Stomach (tissue), 9 donors: ENCODE data around the gene DDT. TPM values are rescaled to one million over a fixed set of nuclear protein-coding genes. Genes with fewer than 3 reads are reported as not detected.

ENCODE experiments used
- DNase-seq, 2 donors: peaks; one replicate each; pipeline versions ENCODE4 v3.0.0 to v3.0.0-alpha.2; 2013 to 2019
- H3K27ac ChIP-seq, 5 donors: fragments of 200-600 bp in 4 of 5; sonication (generic) in 4 of 5; one replicate each; pipeline ENCODE4 v1.5.1; 2013 to 2019; ENCODE audit warnings: mild to moderate bottlenecking in 1 of 5, moderate library complexity in 1 of 5
- H3K27me3 ChIP-seq, 3 donors: fragments of 200-600 bp; sonication (generic); one replicate each; pipeline ENCODE4 v1.5.1; 2017 to 2019; ENCODE audit warnings: mixed run types in 1 of 3
- H3K36me3 ChIP-seq, 4 donors: fragments of 200-600 bp; sonication (generic); 1 replicate in 3 of 4; 2 replicates in 1 of 4; pipeline ENCODE4 v1.5.1; 2016 to 2019
- H3K4me1 ChIP-seq, 4 donors: fragments of 200-600 bp; sonication (generic); one replicate each; pipeline ENCODE4 v1.5.1; 2016 to 2019
- H3K4me3 ChIP-seq, 4 donors: fragments of 200-600 bp; sonication (generic) in 3 of 4; one replicate each; pipeline ENCODE4 v1.5.1; 2016 to 2019; ENCODE audit warnings: mild to moderate bottlenecking in 1 of 4
- H3K9me3 ChIP-seq, 4 donors: fragments of 200-600 bp; sonication (generic); one replicate each; pipeline ENCODE4 v1.5.1; 2016 to 2019
- CTCF ChIP-seq, 7 experiments: fragments of 450-650 bp in 4 of 7; fragments of 200-600 bp in 3 of 7; sonication (generic) in 3 of 7; IDR thresholded peaks; one replicate each; pipeline ENCODE4 v1.5.1; 2016 to 2019; ENCODE audit warnings: antibody characterized with exemption in 7 of 7, control low read depth in 2 of 7, mild to moderate bottlenecking in 1 of 7
- EP300 ChIP-seq: sonication (generic); formaldehyde crosslinking; IDR thresholded peaks from one replicate; pipeline ENCODE4 v1.6.1; 2017; ENCODE audit warnings: antibody characterized with exemption
- POLR2A ChIP-seq, 4 donors: fragments of 450-650 bp; IDR thresholded peaks; one replicate each; pipeline ENCODE4 v1.6.1; 2016; ENCODE audit warnings: antibody characterized with exemption in 4 of 4, control low read depth in 2 of 4, mild to moderate bottlenecking in 1 of 4, moderate library complexity in 1 of 4
- POLR2AphosphoS5 ChIP-seq, 3 donors: sonication (generic); formaldehyde crosslinking; IDR thresholded peaks; one replicate each; pipeline ENCODE4 v1.6.1; 2016; ENCODE audit warnings: antibody characterized with exemption in 3 of 3
- WGBS, 5 donors: extraction: QIAGEN DNeasy Blood & Tissue Kit in 3 of 5; methylation state at CpG; one replicate each; pipeline versions ENCODE4 v1.1.5 to v1.1.7; 2013 to 2018; 5-methylcytosine and 5-hydroxymethylcytosine counted together
- intact Hi-C: fragments of 100-400 bp; cut with DNase I; formaldehyde crosslinking; loops from one replicate; pipeline ENCODE4 v1.15.1; 2023; ENCODE audit warnings: low total_unique reads
- polyA plus RNA-seq, 3 donors: library from polyadenylated mRNA; stranded (reverse); fragments of 200-250 nt; gene quantifications; one replicate each; pipeline ENCODE4 v1.2.3, GENCODE V29; 2013
- total RNA-seq, 5 donors: library from RNA; depleted of rRNA; stranded (reverse); fragments of >200 nt; gene quantifications; one replicate each; pipeline versions ENCODE4 v1.1.0 to v1.2.3, GENCODE V29; 2014 to 2016
- donor health status: healthy with polysubstance abuse.
- donor health status: Bipolar disorder and iron deficiency.
- donor health status: healthy.

DDT gene
- total and polyA plus RNA-seq, 8 donors, result 72.5 to 534 (median 285) TPM

- intact Hi-C loops, result loop anchor here (5.0 kb wide), 1 partner anchor 68 kb away; no protein-coding TSS in a partner anchor
- TF ChIP-seq EP300, result no peak
- no peak for TF ChIP-seq POLR2AphosphoS5 (IDR thresholded peaks at IDR 0.05)
- no peak for TF ChIP-seq POLR2A (IDR thresholded peaks at IDR 0.05)
- TF ChIP-seq CTCF (IDR thresholded peaks at IDR 0.05), result no peak
- Histone ChIP-seq H3K4me1 (peaks cover 11 to 30% (median 15%) of the 10 kb centered on the region in 4 donors), H3K4me3 (no peak within 1 kb of the TSS), H3K9me3 (no peaks in the 10 kb centered on the region), H3K27me3 (no peaks in the 10 kb centered on the region), H3K27ac (peak within 1 kb of the TSS in 2 of 5 donors; percentile 27 to 36), H3K36me3 (no peaks in the 10 kb centered on the region)
- DNase-seq, result peak; percentile 18 to 32
- 60 to 73% (median 70%) methylated on average over 6 of the region's 6 CpGs for WGBS, 5 donors
These were observed 31.0 kb upstream of the DDT start, which contains the start of gene GSTT4 for GRCh38 chr22:24005201-24005600. TSS of gene GSTT4 (minus strand) at chr22:24005453. CDS start at chr22:24005356, 97 bp downstream.

- Histone ChIP-seq H3K4me1 (peaks cover 8 to 20% (median 10%) of the 10 kb centered on the region in 4 donors), H3K9me3 (no peaks in the 10 kb centered on the region), H3K4me3 (no peak overlapping the region), H3K36me3 (no peaks in the 10 kb centered on the region), H3K27me3 (no peaks in the 10 kb centered on the region), H3K27ac (no peak overlapping the region)
- intact Hi-C loops, result no loop called here
- peak in 1 of 2 donors; percentile 7 for DNase-seq
- TF ChIP-seq POLR2AphosphoS5 (IDR thresholded peaks at IDR 0.05), result no peak
- no peak for TF ChIP-seq EP300
- no peak for TF ChIP-seq CTCF (IDR thresholded peaks at IDR 0.05)
- no peak for TF ChIP-seq POLR2A (IDR thresholded peaks at IDR 0.05)
- 70 to 78% (median 75%) methylated on average over 9 of the region's 9 CpGs for WGBS, 5 donors
These were observed 29.6 kb upstream of the DDT start for GRCh38 chr22:24003887-24004286.

- DNase-seq, result no peak
- peaks cover 3 to 11% (median 7%) of the 10 kb centered on the region in 4 donors for H3K4me1 ChIP-seq
- intact Hi-C loops, result no loop called here
- H3K27me3 ChIP-seq, result no peaks in the 10 kb centered on the region
- 80 to 82% (median 81%) methylated on average over 5 of the region's 5 CpGs for WGBS, 5 donors
- no peaks in the 10 kb centered on the region for H3K36me3 ChIP-seq
- TF ChIP-seq POLR2A (IDR thresholded peaks at IDR 0.05), result no peak
- no peak for TF ChIP-seq POLR2AphosphoS5 (IDR thresholded peaks at IDR 0.05)
- TF ChIP-seq EP300, result no peak
- no peak for TF ChIP-seq CTCF (IDR thresholded peaks at IDR 0.05)
- H3K9me3 ChIP-seq, result no peaks in the 10 kb centered on the region
- no peak overlapping the region for H3K4me3 ChIP-seq
- H3K27ac ChIP-seq, result no peak overlapping the region
These were observed 28.6 kb upstream of the DDT start for GRCh38 chr22:24002851-24003250.

GRCh38 chr22:24002272-24002671 is 28.0 kb upstream of the DDT start:
- H3K4me1 ChIP-seq, result peaks cover 0 to 8% (median 4%) of the 10 kb centered on the region in 4 donors
- no peaks in the 10 kb centered on the region for H3K9me3 ChIP-seq
- H3K36me3 ChIP-seq, result no peaks in the 10 kb centered on the region
- 74 to 84% (median 81%) methylated on average over 10 of the region's 10 CpGs for WGBS, 5 donors
- no peak for TF ChIP-seq EP300
- TF ChIP-seq CTCF (IDR thresholded peaks at IDR 0.05), result no peak
- no peak for TF ChIP-seq POLR2A (IDR thresholded peaks at IDR 0.05)
- TF ChIP-seq POLR2AphosphoS5 (IDR thresholded peaks at IDR 0.05), result no peak
- intact Hi-C loops, result no loop called here
- no peaks in the 10 kb centered on the region for H3K27me3 ChIP-seq
- no peak overlapping the region for H3K27ac ChIP-seq
- H3K4me3 ChIP-seq, result no peak overlapping the region
- peak in 1 of 2 donors; percentile 3 for DNase-seq
